Measurements from ENCODE around the gene GBX1. TPM values are rescaled to one million over a fixed set of nuclear protein-coding genes. Genes with fewer than 3 reads are reported as not detected.

Gene GBX1
- total RNA-seq, 1 donor from 2014 or later = not detected

DNA sequence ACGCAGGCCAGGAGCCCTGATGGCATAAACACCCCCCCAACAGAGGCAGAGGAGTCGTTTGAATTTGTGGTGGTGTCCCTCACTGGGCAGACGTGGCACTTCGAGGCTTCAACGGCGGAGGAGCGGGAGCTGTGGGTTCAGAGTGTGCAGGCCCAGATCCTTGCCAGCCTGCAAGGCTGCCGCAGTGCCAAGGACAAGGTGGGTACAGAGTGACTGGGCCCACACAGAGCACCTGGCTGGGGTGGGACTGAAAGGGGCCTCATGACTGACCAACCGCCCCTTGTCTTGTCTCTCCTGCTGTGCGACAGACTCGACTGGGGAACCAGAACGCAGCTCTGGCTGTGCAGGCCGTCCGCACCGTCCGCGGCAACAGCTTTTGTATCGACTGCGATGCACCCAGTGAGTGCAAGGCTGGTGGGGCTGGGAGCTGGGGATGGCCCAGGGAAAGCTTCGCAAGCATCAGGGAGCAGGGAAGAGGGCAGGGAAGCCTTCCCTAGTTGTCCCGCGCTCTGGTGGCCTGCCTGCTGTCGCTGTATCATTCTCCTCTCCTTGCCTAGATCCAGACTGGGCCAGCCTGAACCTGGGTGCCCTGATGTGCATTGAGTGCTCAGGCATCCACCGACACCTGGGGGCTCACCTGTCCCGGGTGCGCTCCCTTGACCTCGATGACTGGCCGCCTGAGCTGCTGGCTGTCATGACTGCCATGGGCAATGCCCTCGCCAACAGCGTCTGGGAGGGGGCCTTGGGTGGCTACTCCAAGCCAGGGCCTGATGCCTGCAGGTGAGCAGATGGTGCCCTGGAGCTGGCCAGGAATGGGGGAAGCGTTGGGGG is 25.4 kb downstream of the GBX1 start:
- Histone ChIP-seq H3K27ac (ENCODE audit: low read depth, low read length) (no peak overlapping the region), H3K36me3 (ENCODE audit: control insufficient read depth in 3 of 3, insufficient read depth in 3 of 3, low read length in 3 of 3) (peaks cover 19 to 37% (median 22%) of the 10 kb centered on the region in 3 donors), H3K4me1 (ENCODE audit: control insufficient read depth in 3 of 3, insufficient read depth in 3 of 3, low read length in 3 of 3) (peaks cover 6 to 15% (median 9%) of the 10 kb centered on the region in 3 donors), H3K9me3 (ENCODE audit: control insufficient read depth in 3 of 3, low read length in 3 of 3) (no peaks in the 10 kb centered on the region), H3K9ac (ENCODE audit: low read depth in 1 of 3, low read length in 3 of 3) (no peak overlapping the region), H3K27me3 (ENCODE audit: control insufficient read depth in 3 of 3, insufficient read depth in 3 of 3, low read length in 3 of 3) (no peaks in the 10 kb centered on the region), H3K4me3 (ENCODE audit: low read length in 3 of 3) (no peak overlapping the region)

DNA sequence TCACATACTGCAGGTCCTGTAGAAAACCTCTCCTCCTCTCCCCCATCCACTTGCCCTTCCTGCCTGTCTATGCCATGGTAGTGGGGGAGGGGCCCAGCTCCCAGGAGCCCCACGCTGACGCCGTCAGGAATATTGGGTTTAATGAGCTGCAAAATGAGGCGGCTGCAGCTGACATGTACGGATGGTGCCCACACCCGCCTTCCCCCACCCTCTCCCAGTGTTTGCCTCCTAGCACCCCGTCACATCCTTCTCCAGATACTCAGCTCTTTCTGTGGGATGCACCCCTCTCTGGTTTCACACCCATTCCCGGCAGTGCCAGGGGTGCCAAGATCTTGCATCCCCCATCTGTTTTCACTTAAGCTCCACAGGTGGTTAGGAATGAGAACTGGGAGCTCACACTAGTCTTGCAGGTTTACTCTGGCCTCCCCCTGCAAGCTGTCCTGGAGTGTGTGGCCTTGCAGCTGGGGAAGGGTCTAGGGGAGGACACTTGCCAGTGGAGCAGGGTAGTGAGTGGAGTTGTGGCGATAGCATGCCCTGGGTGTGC is 26.1 kb downstream of the GBX1 start:
- no peaks in the 10 kb centered on the region for H3K9me3 ChIP-seq (ENCODE audit: control insufficient read depth in 3 of 3, low read length in 3 of 3)
- no peak overlapping the region for H3K27ac ChIP-seq (ENCODE audit: low read depth, low read length)
- H3K27me3 ChIP-seq (ENCODE audit: control insufficient read depth in 3 of 3, insufficient read depth in 3 of 3, low read length in 3 of 3) = no peaks in the 10 kb centered on the region
- H3K4me1 ChIP-seq (ENCODE audit: control insufficient read depth in 3 of 3, insufficient read depth in 3 of 3, low read length in 3 of 3) = peaks cover 6 to 15% (median 9%) of the 10 kb centered on the region in 3 donors
- no peak overlapping the region for H3K9ac ChIP-seq (ENCODE audit: low read depth in 1 of 3, low read length in 3 of 3)
- peaks cover 19 to 39% (median 25%) of the 10 kb centered on the region in 3 donors for H3K36me3 ChIP-seq (ENCODE audit: control insufficient read depth in 3 of 3, insufficient read depth in 3 of 3, low read length in 3 of 3)
- no peak overlapping the region for H3K4me3 ChIP-seq (ENCODE audit: low read length in 3 of 3)

DNA sequence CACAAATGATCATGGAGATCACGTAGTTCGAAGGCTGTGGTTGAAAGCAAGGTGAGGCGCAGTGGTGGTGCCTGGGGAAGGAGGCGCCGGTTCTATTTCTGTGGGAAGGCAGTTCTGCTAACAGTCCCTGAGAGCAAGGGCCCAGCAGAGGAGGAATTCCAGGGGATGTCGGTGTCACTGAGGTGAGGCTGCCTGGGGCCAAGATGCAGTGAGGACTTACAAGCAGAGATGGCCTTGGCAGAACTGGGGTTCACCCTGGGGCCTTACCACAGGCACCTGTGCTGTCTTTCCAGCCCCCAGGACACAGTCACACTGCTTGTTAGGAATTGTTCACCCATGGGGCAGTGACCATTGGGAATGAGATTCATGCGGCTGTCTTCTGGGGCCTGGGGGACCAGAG is 26.7 kb downstream of the GBX1 start:
- Histone ChIP-seq H3K9me3 (ENCODE audit: control insufficient read depth in 3 of 3, low read length in 3 of 3) (no peaks in the 10 kb centered on the region), H3K4me3 (ENCODE audit: low read length in 3 of 3) (no peak overlapping the region), H3K4me1 (ENCODE audit: control insufficient read depth in 3 of 3, insufficient read depth in 3 of 3, low read length in 3 of 3) (peaks cover 6 to 15% (median 9%) of the 10 kb centered on the region in 3 donors), H3K36me3 (ENCODE audit: control insufficient read depth in 3 of 3, insufficient read depth in 3 of 3, low read length in 3 of 3) (peaks cover 22 to 43% (median 29%) of the 10 kb centered on the region in 3 donors), H3K27me3 (ENCODE audit: control insufficient read depth in 3 of 3, insufficient read depth in 3 of 3, low read length in 3 of 3) (no peaks in the 10 kb centered on the region), H3K9ac (ENCODE audit: low read depth in 1 of 3, low read length in 3 of 3) (no peak overlapping the region), H3K27ac (ENCODE audit: low read depth, low read length) (no peak overlapping the region)

DNA sequence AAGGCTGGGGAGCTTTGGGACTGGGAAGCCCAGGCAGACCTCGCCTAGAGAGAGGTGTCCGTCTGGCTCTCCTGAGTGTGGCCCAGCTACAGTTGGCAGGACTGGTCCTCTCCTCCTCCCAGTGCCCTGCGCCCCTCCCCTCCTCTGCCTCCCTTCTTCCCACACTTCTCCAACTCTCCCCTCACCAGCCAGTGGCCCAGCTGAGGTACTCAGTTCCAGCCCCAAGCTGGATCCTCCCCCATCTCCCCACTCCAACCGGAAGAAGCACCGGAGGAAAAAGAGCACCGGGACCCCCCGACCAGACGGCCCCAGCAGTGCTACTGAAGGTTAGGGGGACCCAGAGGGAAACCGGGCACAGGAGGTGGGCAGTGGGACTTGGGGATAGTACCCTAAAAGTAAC is 27.7 kb downstream of the GBX1 start:
- Histone ChIP-seq H3K36me3 (ENCODE audit: control insufficient read depth in 3 of 3, insufficient read depth in 3 of 3, low read length in 3 of 3) (peaks cover 26 to 46% (median 39%) of the 10 kb centered on the region in 3 donors), H3K4me1 (ENCODE audit: control insufficient read depth in 3 of 3, insufficient read depth in 3 of 3, low read length in 3 of 3) (peaks cover 8 to 19% (median 14%) of the 10 kb centered on the region in 3 donors)

DNA sequence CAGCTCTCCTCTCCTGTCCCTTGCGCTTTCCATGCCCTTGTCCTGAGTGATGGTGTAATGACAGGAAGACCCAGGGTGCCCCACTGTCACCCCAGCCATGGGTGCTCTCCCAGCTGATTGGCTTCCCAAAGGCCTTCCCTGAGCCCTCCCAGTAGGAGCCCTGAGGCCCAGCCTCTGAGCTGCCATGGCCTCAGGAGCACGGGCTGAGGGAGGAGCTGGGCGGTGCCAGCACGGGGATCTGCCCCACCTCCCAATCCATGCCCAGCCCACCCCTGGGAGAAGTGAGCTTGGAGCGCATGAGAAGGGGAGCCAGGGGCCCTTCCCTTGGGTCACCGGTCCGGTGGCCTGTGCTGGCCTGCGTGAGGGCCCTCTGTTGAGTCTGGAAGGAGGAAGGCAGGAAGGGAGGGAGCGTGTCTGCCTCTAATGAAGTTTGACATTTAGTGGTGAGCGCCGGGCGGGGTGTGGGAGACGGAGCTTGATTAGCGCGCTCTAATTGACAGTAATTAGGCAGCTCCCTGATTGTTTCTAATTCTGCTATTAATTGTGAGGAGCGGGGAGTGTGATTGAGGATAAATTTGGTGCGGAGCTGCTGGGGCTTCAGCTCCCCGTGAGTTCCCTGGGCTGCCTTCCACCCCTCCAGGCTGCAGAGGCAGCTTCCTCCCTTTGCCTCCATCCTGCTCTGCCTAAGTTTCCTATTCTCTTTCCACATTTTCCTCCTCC is 28.3 kb downstream of the GBX1 start:
- Histone ChIP-seq H3K4me1 (ENCODE audit: control insufficient read depth in 3 of 3, insufficient read depth in 3 of 3, low read length in 3 of 3) (peaks cover 11 to 23% (median 19%) of the 10 kb centered on the region in 3 donors), H3K9me3 (ENCODE audit: control insufficient read depth in 3 of 3, low read length in 3 of 3) (no peaks in the 10 kb centered on the region), H3K4me3 (ENCODE audit: low read length in 3 of 3) (no peak overlapping the region), H3K9ac (ENCODE audit: low read depth in 1 of 3, low read length in 3 of 3) (no peak overlapping the region), H3K36me3 (ENCODE audit: control insufficient read depth in 3 of 3, insufficient read depth in 3 of 3, low read length in 3 of 3) (peaks cover 29 to 46% (median 43%) of the 10 kb centered on the region in 3 donors), H3K27me3 (ENCODE audit: control insufficient read depth in 3 of 3, insufficient read depth in 3 of 3, low read length in 3 of 3) (no peaks in the 10 kb centered on the region), H3K27ac (ENCODE audit: low read depth, low read length) (no peak overlapping the region)

More for the DNA sequence above, 27.7 kb downstream of the GBX1 start:
- Histone ChIP-seq H3K27me3 (ENCODE audit: control insufficient read depth in 3 of 3, insufficient read depth in 3 of 3, low read length in 3 of 3) (no peaks in the 10 kb centered on the region), H3K9ac (ENCODE audit: low read depth in 1 of 3, low read length in 3 of 3) (no peak overlapping the region), H3K9me3 (ENCODE audit: control insufficient read depth in 3 of 3, low read length in 3 of 3) (no peaks in the 10 kb centered on the region), H3K27ac (ENCODE audit: low read depth, low read length) (no peak overlapping the region), H3K4me3 (ENCODE audit: low read length in 3 of 3) (no peak overlapping the region)

DNA sequence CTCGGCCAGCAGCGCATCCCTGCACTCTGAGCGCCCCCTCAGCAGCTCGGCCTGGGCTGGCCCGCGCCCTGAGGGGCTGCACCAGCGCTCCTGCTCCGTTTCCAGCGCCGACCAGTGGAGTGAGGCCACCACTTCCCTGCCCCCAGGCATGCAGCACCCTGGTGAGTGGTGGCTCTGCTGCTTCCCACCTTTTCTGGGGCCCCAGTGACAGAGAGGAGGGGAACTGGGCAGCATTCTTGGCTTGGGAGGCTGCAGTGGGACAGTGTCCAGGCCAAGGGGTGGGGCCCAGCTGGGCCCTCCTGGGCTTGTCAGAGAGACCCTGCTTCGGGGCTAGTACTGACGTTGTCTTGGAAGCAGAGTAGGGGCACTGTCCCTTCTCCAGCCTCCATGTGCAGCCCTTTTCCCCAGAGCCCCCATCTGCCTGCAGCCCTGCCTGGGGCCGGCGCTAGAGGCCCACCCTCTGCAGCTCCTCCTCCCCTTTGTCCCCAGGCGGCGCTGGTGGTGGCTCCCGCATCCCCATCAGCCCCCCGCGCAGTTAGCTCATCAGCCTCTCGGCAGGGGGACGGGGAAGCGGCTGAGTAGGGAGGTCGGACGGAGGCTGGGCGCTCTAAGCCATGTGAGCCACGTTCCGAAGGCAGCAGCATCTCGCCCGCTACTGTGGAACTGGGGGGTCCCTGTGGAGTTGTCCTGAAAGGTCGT is 29.2 kb downstream of the GBX1 start:
- peaks cover 6 to 18% (median 17%) of the 10 kb centered on the region in 3 donors for H3K4me1 ChIP-seq (ENCODE audit: control insufficient read depth in 3 of 3, insufficient read depth in 3 of 3, low read length in 3 of 3)
- H3K27me3 ChIP-seq (ENCODE audit: control insufficient read depth in 3 of 3, insufficient read depth in 3 of 3, low read length in 3 of 3) = no peaks in the 10 kb centered on the region
- H3K9ac ChIP-seq (ENCODE audit: low read depth in 1 of 3, low read length in 3 of 3) = no peak overlapping the region
- peaks cover 32 to 45% (median 40%) of the 10 kb centered on the region in 3 donors for H3K36me3 ChIP-seq (ENCODE audit: control insufficient read depth in 3 of 3, insufficient read depth in 3 of 3, low read length in 3 of 3)
- H3K4me3 ChIP-seq (ENCODE audit: low read length in 3 of 3) = no peak overlapping the region
- H3K27ac ChIP-seq (ENCODE audit: low read depth, low read length) = no peak overlapping the region
- H3K9me3 ChIP-seq (ENCODE audit: control insufficient read depth in 3 of 3, low read length in 3 of 3) = no peaks in the 10 kb centered on the region

DNA sequence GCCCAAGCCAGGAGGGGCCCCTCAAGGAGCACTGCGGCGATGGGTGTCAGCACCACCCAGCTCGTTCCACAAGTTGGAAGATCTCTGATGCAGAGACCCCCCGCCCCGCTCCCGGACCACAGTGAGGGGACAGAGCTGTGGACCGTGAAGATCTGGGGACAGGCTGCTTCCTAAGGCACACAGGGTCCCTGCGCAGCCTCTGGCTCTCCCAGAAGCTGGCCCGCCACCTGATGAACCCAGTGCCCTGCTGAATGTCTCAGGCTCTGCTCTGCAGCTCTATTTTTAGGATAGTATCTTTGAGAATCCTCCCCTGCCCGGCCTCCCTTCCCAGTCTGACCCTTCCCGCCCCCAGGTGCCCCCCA is 29.7 kb downstream of the GBX1 start:
- H3K4me1 ChIP-seq (ENCODE audit: control insufficient read depth in 3 of 3, insufficient read depth in 3 of 3, low read length in 3 of 3) = peaks cover 6 to 14% (median 13%) of the 10 kb centered on the region in 3 donors
- no peak overlapping the region for H3K27ac ChIP-seq (ENCODE audit: low read depth, low read length)
- H3K4me3 ChIP-seq (ENCODE audit: low read length in 3 of 3) = no peak overlapping the region
- no peaks in the 10 kb centered on the region for H3K27me3 ChIP-seq (ENCODE audit: control insufficient read depth in 3 of 3, insufficient read depth in 3 of 3, low read length in 3 of 3)
- H3K9me3 ChIP-seq (ENCODE audit: control insufficient read depth in 3 of 3, low read length in 3 of 3) = no peaks in the 10 kb centered on the region
- H3K9ac ChIP-seq (ENCODE audit: low read depth in 1 of 3, low read length in 3 of 3) = no peak overlapping the region
- H3K36me3 ChIP-seq (ENCODE audit: control insufficient read depth in 3 of 3, insufficient read depth in 3 of 3, low read length in 3 of 3) = peaks cover 32 to 43% (median 40%) of the 10 kb centered on the region in 3 donors

DNA sequence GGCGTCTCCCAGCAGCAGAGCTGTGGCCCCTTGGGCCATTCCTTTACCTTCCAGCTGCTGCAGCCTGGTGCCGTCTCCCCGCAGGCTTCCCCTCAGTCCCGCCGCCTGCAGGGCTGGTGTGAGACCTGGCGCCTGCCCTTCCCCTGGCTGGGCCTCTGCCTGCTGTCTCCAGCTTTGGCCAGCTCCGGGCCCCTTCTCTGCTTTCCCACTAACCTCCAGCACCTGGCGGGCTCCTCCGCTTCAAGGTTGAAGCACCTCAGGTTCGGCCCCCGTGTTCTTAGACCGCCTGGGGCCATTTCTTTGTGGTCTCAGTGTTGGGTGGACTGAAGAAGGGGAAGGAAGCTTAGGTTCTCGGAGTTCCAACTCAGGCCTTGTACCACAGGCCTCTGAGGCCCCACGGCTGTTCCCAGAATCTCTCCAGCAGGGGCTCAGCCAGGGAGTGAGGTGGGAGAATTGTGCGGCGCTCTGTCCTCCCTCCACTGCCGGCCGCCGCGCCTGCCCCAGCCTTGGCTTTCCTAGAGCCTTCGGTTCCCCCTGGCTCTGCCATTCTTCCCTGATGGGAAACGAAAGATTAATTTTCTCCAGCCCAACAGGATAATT is 30.3 kb downstream of the GBX1 start:
- Histone ChIP-seq H3K4me3 (ENCODE audit: low read length in 3 of 3) (no peak overlapping the region), H3K36me3 (ENCODE audit: control insufficient read depth in 3 of 3, insufficient read depth in 3 of 3, low read length in 3 of 3) (peaks cover 32 to 45% (median 42%) of the 10 kb centered on the region in 3 donors), H3K27ac (ENCODE audit: low read depth, low read length) (no peak overlapping the region), H3K9me3 (ENCODE audit: control insufficient read depth in 3 of 3, low read length in 3 of 3) (no peaks in the 10 kb centered on the region), H3K4me1 (ENCODE audit: control insufficient read depth in 3 of 3, insufficient read depth in 3 of 3, low read length in 3 of 3) (peaks cover 6 to 14% (median 12%) of the 10 kb centered on the region in 3 donors), H3K27me3 (ENCODE audit: control insufficient read depth in 3 of 3, insufficient read depth in 3 of 3, low read length in 3 of 3) (no peaks in the 10 kb centered on the region), H3K9ac (ENCODE audit: low read depth in 1 of 3, low read length in 3 of 3) (no peak overlapping the region)

Measured in skeletal muscle tissue (tissue), 4 donors.